HG03565 (cell line): ENCODE measurements around the gene HHAT.

Experiments
- ATAC-seq: cut with Tn5 transposase; IDR thresholded peaks from one replicate; pipeline ENCODE4 v1.9.1; 2021; ENCODE audit warnings: mild to moderate bottlenecking, moderate library complexity; ENCODE audit not compliant: unreplicated experiment

HHAT gene

GRCh38 chr1:210698661-210699060 is 370.0 kb downstream of the HHAT start:
- no peak for ATAC-seq

GRCh38 chr1:210700083-210700482 is 371.4 kb downstream of the HHAT start:
- ATAC-seq = no peak

GRCh38 chr1:210700511-210700910 is 371.8 kb downstream of the HHAT start:
- ATAC-seq = no peak

GRCh38 chr1:210702506-210702905 is 373.8 kb downstream of the HHAT start:
- ATAC-seq = no peak

- ATAC-seq = no peak
Measured at GRCh38 chr1:210703593-210703992, 374.9 kb downstream of the HHAT start.

GRCh38 chr1:210705086-210705485 is 376.4 kb downstream of the HHAT start:
- no peak for ATAC-seq

- ATAC-seq = no peak
Measured at GRCh38 chr1:210706246-210706645, 377.5 kb downstream of the HHAT start.

- no peak for ATAC-seq
Measured at GRCh38 chr1:210707300-210708240, 378.9 kb downstream of the HHAT start.

GRCh38 chr1:210709701-210710100 is 381.0 kb downstream of the HHAT start:
- ATAC-seq = no peak

- no peak for ATAC-seq
Measured at GRCh38 chr1:210711825-210712612, 383.3 kb downstream of the HHAT start.

GRCh38 chr1:210715072-210715471 is 386.4 kb downstream of the HHAT start:
- no peak for ATAC-seq

GRCh38 chr1:210722410-210723081 is 393.8 kb downstream of the HHAT start:
- ATAC-seq = no peak

- no peak for ATAC-seq
Measured at GRCh38 chr1:210723646-210724045, 394.9 kb downstream of the HHAT start.

- no peak for ATAC-seq
Measured at GRCh38 chr1:210724768-210725167, 396.1 kb downstream of the HHAT start.
